Amniotic stem cell (primary cell): ENCODE measurements around the gene TTLL7.

ENCODE experiments used
- DNase-seq: peaks from one replicate; lab custom pipeline; 2025; lab: John Stamatoyannopoulos, UW

Gene TTLL7

GRCh38 chr1:83998498-83999315, at the start of gene TTLL7:
Gene TTLL7, minus strand, starts transcription at chr1:83999132. Its CDS starts 46,921 bp downstream, at chr1:83952211.
- DNase-seq, result peak; percentile 48

- no peak for DNase-seq
Measured at GRCh38 chr1:84042461-84042860, 43.5 kb upstream of the TTLL7 start.

GRCh38 chr1:84037758-84038611, 39.1 kb upstream of the TTLL7 start:
- DNase-seq, result no peak

GRCh38 chr1:84031802-84032327, 32.9 kb upstream of the TTLL7 start:
- DNase-seq, result no peak

- no peak for DNase-seq
Measured at GRCh38 chr1:84027368-84027767, 28.4 kb upstream of the TTLL7 start.

GRCh38 chr1:84025966-84026365, 27.0 kb upstream of the TTLL7 start:
- DNase-seq, result no peak

GRCh38 chr1:84021822-84022221, 22.9 kb upstream of the TTLL7 start:
- DNase-seq, result no peak

GRCh38 chr1:84020151-84020550, 21.2 kb upstream of the TTLL7 start:
- DNase-seq, result no peak

GRCh38 chr1:84019217-84019616, 20.3 kb upstream of the TTLL7 start:
- DNase-seq, result no peak

- no peak for DNase-seq
Measured at GRCh38 chr1:84013708-84014107, 14.8 kb upstream of the TTLL7 start.

GRCh38 chr1:84012018-84012417, 13.1 kb upstream of the TTLL7 start:
- no peak for DNase-seq

- no peak for DNase-seq
Measured at GRCh38 chr1:84010136-84010535, 11.2 kb upstream of the TTLL7 start.

- DNase-seq, result no peak
Measured at GRCh38 chr1:84008631-84009030, 9.7 kb upstream of the TTLL7 start.

- no peak for DNase-seq
Measured at GRCh38 chr1:84006591-84006990, 7.7 kb upstream of the TTLL7 start.

GRCh38 chr1:84001501-84001900, 2.6 kb upstream of the TTLL7 start:
- DNase-seq, result no peak

- no peak for DNase-seq
Measured at GRCh38 chr1:84000954-84001495, 2.1 kb upstream of the TTLL7 start.

GRCh38 chr1:84000196-84000885, 1.4 kb upstream of the TTLL7 start:
- DNase-seq, result no peak

GRCh38 chr1:83999316-83999819, 436 bp upstream of the TTLL7 start:
- peak; percentile 46 for DNase-seq

GRCh38 chr1:83998205-83998497, 781 bp downstream of the TTLL7 start:
- no peak for DNase-seq

- no peak for DNase-seq
Measured at GRCh38 chr1:83997631-83998030, 1.3 kb downstream of the TTLL7 start.

- no peak for DNase-seq
Measured at GRCh38 chr1:83996621-83997020, 2.3 kb downstream of the TTLL7 start.

GRCh38 chr1:83996191-83996590, 2.7 kb downstream of the TTLL7 start:
- no peak for DNase-seq
